Uterus (tissue), 4 donors: ENCODE results near the gene CTIF. TPM values are rescaled to one million over a fixed set of nuclear protein-coding genes. Genes with fewer than 3 reads are reported as not detected.

Source experiments
- DNase-seq, 2 donors: peaks; one replicate each; pipeline ENCODE4 v3.0.0-alpha.2; 2019 to 2020
- H3K27ac ChIP-seq, 2 donors: fragments of 200-600 bp; sonication (generic); 1 replicate in 1 of 2; 2 replicates in 1 of 2; pipeline ENCODE4 v1.5.1; 2016 to 2018
- H3K27me3 ChIP-seq, 2 donors: fragments of 200-600 bp; sonication (generic); one replicate each; pipeline ENCODE4 v1.5.1; 2018 to 2019; ENCODE audit warnings: control low read depth in 1 of 2
- H3K36me3 ChIP-seq, 2 donors: fragments of 200-600 bp; sonication (generic); one replicate each; pipeline ENCODE4 v1.5.1; 2019; ENCODE audit warnings: control low read depth in 1 of 2
- H3K4me1 ChIP-seq, 2 donors: fragments of 200-600 bp; sonication (generic); one replicate each; pipeline ENCODE4 v1.5.1; 2018 to 2019; ENCODE audit warnings: control low read depth in 1 of 2
- H3K4me3 ChIP-seq, 2 donors: fragments of 200-600 bp; sonication (generic); 1 replicate in 1 of 2; 2 replicates in 1 of 2; pipeline ENCODE4 v1.5.1; 2018 to 2019; ENCODE audit warnings: mild to moderate bottlenecking in 1 of 2
- H3K9me3 ChIP-seq, 2 donors: fragments of 200-600 bp; sonication (generic); one replicate each; pipeline ENCODE4 v1.5.1; 2019; ENCODE audit warnings: control low read depth in 1 of 2
- CTCF ChIP-seq, 4 experiments: fragments of 200-600 bp in 2 of 4; fragments of 450-650 bp in 2 of 4; sonication (generic) in 2 of 4; IDR thresholded peaks; one replicate each; pipeline ENCODE4 v1.5.1; 2016 to 2019; ENCODE audit warnings: antibody characterized with exemption in 4 of 4, mild to moderate bottlenecking in 2 of 4, moderate library complexity in 1 of 4
- POLR2A ChIP-seq, 2 donors: fragments of 450-650 bp; IDR thresholded peaks; one replicate each; pipeline ENCODE4 v1.6.1; 2016; ENCODE audit warnings: antibody characterized with exemption in 2 of 2, mild to moderate bottlenecking in 1 of 2, moderate library complexity in 1 of 2
- intact Hi-C: fragments of 100-400 bp; cut with DNase I; formaldehyde crosslinking; loops from one replicate; pipeline ENCODE4 v1.15.1; 2023; ENCODE audit warnings: low total_unique reads
- total RNA-seq, 4 donors: library from RNA; depleted of rRNA in 3 of 4; stranded (reverse); fragments of >200 nt in 3 of 4; gene quantifications; one replicate each; pipeline versions ENCODE4 v1.1.0 to v1.2.4, GENCODE V29; 2014 to 2023
- donor health status: DM: yes; HTN: yes; CAD: no.

The CTIF gene
- total RNA-seq, 4 donors from 2014 or later, result 11.3 to 94.3 (median 48.0) TPM

GRCh38 chr18:48575658-48576456 is 37.0 kb downstream of the CTIF start:
- H3K4me3 ChIP-seq, result no peak overlapping the region

GRCh38 chr18:48576457-48576771 is 37.6 kb downstream of the CTIF start:
- H3K27ac ChIP-seq, result no peak overlapping the region
- intact Hi-C loops, result no loop called here
- DNase-seq, result no peak

More at GRCh38 chr18:48575658-48576456, 37.0 kb downstream of the CTIF start:
- Histone ChIP-seq H3K9me3 (no peaks in the 10 kb centered on the region), H3K27me3 (no peaks in the 10 kb centered on the region), H3K27ac (no peak overlapping the region), H3K4me1 (no peaks in the 10 kb centered on the region), H3K36me3 (no peaks in the 10 kb centered on the region)
- no peak for DNase-seq
- intact Hi-C loops, result no loop called here
- TF ChIP-seq POLR2A (IDR thresholded peaks at IDR 0.05), result no peak

GRCh38 chr18:48577478-48578190 is 38.8 kb downstream of the CTIF start:
- TF ChIP-seq POLR2A (IDR thresholded peaks at IDR 0.05) (no peak), CTCF (IDR thresholded peaks at IDR 0.05) (no peak)
- intact Hi-C loops, result no loop called here
- Histone ChIP-seq H3K36me3 (no peaks in the 10 kb centered on the region), H3K4me1 (no peaks in the 10 kb centered on the region), H3K9me3 (no peaks in the 10 kb centered on the region), H3K4me3 (no peak overlapping the region), H3K27ac (no peak overlapping the region), H3K27me3 (no peaks in the 10 kb centered on the region)
- no peak for DNase-seq

More at GRCh38 chr18:48576457-48576771, 37.6 kb downstream of the CTIF start:
- Histone ChIP-seq H3K4me3 (no peak overlapping the region), H3K36me3 (no peaks in the 10 kb centered on the region), H3K9me3 (no peaks in the 10 kb centered on the region), H3K4me1 (no peaks in the 10 kb centered on the region), H3K27me3 (no peaks in the 10 kb centered on the region)
- TF ChIP-seq POLR2A (IDR thresholded peaks at IDR 0.05) (no peak), CTCF (IDR thresholded peaks at IDR 0.05) (no peak)

GRCh38 chr18:48578289-48578688 is 39.5 kb downstream of the CTIF start:
- H3K4me1 ChIP-seq, result peaks cover 0 to 6% of the 10 kb centered on the region in 2 donors
- intact Hi-C loops, result no loop called here

GRCh38 chr18:48580066-48580465 is 41.2 kb downstream of the CTIF start:
- Histone ChIP-seq H3K4me3 (no peak overlapping the region), H3K4me1 (peaks cover 0 to 7% of the 10 kb centered on the region in 2 donors), H3K36me3 (no peaks in the 10 kb centered on the region), H3K9me3 (no peaks in the 10 kb centered on the region), H3K27ac (no peak overlapping the region), H3K27me3 (no peaks in the 10 kb centered on the region)
- no peak for TF ChIP-seq POLR2A (IDR thresholded peaks at IDR 0.05)
- no peak for TF ChIP-seq CTCF (IDR thresholded peaks at IDR 0.05)
- intact Hi-C loops, result loop anchor here (5.0 kb wide), 1 partner anchor 203 kb away; no protein-coding TSS in a partner anchor
- DNase-seq, result no peak

More at GRCh38 chr18:48578289-48578688, 39.5 kb downstream of the CTIF start:
- Histone ChIP-seq H3K27me3 (no peaks in the 10 kb centered on the region), H3K9me3 (no peaks in the 10 kb centered on the region), H3K36me3 (no peaks in the 10 kb centered on the region), H3K4me3 (no peak overlapping the region), H3K27ac (no peak overlapping the region)
- TF ChIP-seq CTCF (IDR thresholded peaks at IDR 0.05), result no peak
- TF ChIP-seq POLR2A (IDR thresholded peaks at IDR 0.05), result no peak
- DNase-seq, result no peak
